Hematopoietic multipotent progenitor cell treated with erythropoietin and hydrocortisone succinate and interleukin-3 and kit ligand, for 15 days (in vitro differentiated cells): Measurements from ENCODE around the gene HJURP.
A peak's percentile ranks its signal among the peaks of the same experiment; 100 is the strongest.
"Not testable (repeated sequence)": the region's sequence is repeated elsewhere in the genome, so short reads cannot be mapped to it uniquely, and the experiment has no call there.

Source experiments
- DNase-seq: peaks from one replicate; pipeline ENCODE4 v3.0.0-alpha.2; 2015; ENCODE audit warnings: low spot score

Gene HJURP

GRCh38 chr2:233854241-233854981 is at the start of gene HJURP:
HJURP (minus strand) TSS chr2:233854535; CDS start chr2:233854500, 35 bp downstream.
- DNase-seq, result peak; percentile 95

DNA sequence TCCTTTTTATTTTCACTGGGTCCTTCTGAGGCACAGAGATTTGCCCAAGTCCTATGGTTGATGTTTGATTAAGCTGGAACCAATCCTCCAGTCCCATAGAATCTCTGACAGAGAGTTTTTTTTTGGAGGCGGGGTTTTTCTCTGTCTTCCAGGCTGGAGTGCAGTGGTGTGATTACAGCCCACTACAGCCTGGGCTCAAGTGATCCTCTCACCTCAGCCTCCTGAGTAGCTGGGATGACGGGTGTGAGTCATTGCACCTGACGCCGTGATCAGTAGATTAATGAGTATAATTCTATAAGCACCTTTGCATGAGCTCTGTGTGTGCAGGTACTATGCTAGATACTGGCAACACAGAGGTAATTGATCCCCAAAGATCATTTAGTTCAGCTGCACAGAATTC is 47.5 kb upstream of the HJURP start:
- no peak for DNase-seq

GRCh38 chr2:233901367-233901766 is 47.0 kb upstream of the HJURP start:
- DNase-seq, result no peak

DNA sequence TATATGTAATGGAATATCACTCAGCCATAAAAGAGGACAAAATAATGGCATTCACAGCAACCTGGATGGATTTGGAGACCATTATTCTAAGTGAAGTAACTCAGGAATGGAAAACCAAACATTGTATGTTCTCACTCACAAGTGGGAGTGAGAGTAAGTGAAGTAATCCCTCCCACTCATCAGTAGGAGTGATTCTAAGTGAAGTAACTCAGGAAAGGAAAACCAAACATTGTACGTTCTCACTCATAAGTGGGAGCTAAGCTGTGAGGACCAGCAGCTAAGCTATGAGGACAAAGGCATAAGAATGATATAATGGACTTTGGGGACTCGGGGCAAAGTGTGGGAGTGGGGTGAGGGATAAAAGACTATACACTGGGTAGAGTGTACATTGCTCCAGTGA is 41.9 kb upstream of the HJURP start:
- DNase-seq, result not testable (repeated sequence)

GRCh38 chr2:233892793-233893192 is 38.5 kb upstream of the HJURP start:
- no peak for DNase-seq

GRCh38 chr2:233882353-233882752 is 28.0 kb upstream of the HJURP start:
- DNase-seq, result no peak

- DNase-seq, result not testable (repeated sequence)
Measured at GRCh38 chr2:233872125-233872524, 17.8 kb upstream of the HJURP start.

- DNase-seq, result no peak
Measured at GRCh38 chr2:233871432-233871831, 17.1 kb upstream of the HJURP start.

GRCh38 chr2:233867993-233868532 is 13.7 kb upstream of the HJURP start, which contains the start of gene MSL3B:
MSL3B (minus strand) TSS chr2:233868386.
- DNase-seq, result peak; percentile 71

DNA sequence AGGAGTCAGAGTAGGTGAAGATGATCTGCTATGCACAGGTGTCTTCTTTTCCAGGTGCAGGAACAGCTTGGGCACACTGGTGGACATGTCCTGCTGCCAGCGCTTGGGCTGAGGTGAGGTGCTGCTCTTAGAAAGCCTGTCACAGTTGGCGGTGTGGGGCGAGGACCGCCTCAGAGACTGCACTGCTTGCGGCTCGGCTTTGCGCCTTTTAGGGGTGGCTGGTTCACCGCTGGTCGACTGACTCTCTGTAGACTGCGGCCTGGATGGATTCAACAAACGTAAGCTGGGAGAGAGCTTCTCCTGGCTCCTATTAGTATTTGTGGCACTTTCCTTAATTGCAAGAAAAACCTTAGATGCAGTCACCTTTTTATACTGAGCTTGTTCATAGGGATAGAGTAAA is 12.1 kb upstream of the HJURP start:
- no peak for DNase-seq

- no peak for DNase-seq
Measured at GRCh38 chr2:233865838-233866237, 11.5 kb upstream of the HJURP start.

DNA sequence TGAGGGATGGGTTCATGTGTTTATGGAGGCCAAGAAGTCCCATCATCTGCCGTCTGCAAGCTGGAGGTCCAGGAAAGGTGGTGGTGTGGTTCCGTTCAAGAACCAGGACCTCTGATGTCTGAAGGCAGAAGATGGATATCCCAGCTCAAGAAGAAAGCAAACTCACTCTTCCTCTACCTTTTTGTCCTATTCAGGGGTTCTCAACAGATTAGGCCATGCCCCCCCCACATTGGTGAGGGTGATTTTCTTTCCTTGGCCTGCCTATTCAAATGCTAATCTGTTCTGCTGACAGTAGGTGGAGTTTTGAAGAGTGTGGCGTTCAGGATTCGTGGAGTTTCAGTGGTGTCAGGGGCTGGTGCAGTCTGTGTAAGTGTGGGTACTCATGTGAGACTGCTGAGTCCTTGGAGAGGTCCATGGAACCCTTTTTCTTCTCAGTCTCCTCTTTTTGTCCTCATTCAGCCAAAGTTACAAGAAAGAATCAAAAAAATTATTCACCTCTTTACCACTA is 8.0 kb upstream of the HJURP start:
- no peak for DNase-seq

GRCh38 chr2:233858331-233858730 is 4.0 kb upstream of the HJURP start:
- DNase-seq, result no peak

DNA sequence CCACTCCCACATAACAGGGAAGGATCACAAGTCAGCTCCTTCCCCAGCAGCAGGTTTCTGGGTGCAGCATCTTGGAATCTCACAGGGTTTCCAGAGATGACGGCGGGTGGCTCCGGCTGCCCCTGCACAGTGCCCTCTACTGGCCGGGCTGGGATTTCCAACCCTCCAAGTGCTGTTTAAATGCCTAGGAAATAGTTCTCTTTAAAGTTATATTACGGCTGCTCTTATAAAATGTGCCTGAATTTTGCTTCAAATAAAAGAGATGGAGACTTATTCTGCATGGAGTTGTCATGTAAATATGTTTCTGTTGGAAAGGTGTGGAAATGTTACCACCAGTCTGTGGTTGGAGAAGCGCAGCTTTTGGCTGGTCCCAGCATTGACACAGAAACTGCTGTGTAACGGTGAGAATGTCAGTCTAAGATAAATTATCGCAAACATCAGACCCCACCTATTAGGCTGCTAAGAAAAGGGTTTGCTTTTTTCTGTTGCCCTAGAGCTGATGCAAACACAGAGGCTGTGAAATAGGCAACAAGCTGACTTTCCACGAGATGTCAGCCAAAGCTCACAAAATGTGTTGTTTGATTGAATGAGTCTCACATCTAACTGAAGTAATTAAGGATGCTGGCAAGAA is 3.3 kb upstream of the HJURP start:
- peak; percentile 87 for DNase-seq

DNA sequence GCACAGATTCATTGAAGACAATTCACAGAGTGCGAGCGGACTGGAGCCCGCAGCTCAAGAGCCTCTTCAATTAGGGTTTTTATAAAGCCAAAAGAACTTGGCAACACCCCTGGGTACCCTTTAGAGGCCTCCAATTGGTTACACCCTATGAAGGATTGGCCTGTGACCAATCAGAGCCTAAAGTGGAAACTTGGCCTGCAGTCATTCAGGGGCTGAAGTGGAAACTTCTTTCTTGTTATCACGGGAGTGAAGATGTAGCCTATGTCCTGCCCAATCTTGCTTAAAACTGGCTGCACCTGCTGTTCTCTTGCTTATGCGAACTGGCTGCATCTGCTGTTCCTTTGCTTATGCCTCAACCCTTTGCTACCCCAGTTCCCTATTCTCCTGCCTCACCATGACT is 1.8 kb upstream of the HJURP start:
- peak; percentile 91 for DNase-seq

- no peak for DNase-seq
Measured at GRCh38 chr2:233855345-233855744, 1.0 kb upstream of the HJURP start.

GRCh38 chr2:233853883-233854240 is 473 bp downstream of the HJURP start:
- DNase-seq, result no peak

DNA sequence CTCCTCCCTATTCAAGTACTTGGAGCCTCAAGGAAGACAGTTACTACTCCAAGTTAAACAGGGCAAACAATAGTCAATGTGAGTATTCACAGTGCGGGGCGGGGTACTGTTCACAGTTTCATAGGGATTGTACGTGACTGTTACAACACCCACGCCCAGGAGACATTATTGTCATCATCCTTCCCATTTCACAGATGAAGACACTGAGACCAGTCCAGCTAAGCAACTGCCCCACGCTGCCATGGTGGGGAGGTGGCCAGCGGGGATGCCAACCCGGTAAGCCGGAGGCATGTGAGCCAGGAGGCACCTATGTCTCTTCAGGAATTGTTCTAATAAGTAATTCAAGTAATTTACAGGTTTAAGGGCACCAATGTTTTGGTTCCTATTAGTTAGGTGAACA is 982 bp downstream of the HJURP start:
- DNase-seq, result peak; percentile 26

- DNase-seq, result peak; percentile 51
Measured at GRCh38 chr2:233852056-233852455, 2.3 kb downstream of the HJURP start.

DNA sequence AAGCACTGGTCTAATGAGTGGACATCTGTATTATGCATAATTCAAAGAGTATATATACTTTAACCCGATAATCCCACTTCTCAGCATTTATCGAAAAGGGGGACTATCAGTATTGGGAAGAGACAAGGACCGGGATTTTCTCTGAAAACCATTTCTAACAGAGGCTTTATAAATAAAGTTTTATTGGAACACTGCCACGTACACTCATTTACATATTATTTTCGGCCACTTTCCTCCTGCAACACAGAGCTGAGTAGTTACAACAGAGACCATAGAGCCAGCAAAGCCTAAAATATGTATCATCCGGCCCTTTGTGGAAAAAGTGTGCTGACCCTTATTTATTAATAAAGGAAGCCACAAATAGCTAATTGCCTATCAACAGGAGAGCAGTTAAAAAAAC is 3.2 kb downstream of the HJURP start:
- no peak for DNase-seq

GRCh38 chr2:233850745-233851144 is 3.6 kb downstream of the HJURP start:
- no peak for DNase-seq

DNA sequence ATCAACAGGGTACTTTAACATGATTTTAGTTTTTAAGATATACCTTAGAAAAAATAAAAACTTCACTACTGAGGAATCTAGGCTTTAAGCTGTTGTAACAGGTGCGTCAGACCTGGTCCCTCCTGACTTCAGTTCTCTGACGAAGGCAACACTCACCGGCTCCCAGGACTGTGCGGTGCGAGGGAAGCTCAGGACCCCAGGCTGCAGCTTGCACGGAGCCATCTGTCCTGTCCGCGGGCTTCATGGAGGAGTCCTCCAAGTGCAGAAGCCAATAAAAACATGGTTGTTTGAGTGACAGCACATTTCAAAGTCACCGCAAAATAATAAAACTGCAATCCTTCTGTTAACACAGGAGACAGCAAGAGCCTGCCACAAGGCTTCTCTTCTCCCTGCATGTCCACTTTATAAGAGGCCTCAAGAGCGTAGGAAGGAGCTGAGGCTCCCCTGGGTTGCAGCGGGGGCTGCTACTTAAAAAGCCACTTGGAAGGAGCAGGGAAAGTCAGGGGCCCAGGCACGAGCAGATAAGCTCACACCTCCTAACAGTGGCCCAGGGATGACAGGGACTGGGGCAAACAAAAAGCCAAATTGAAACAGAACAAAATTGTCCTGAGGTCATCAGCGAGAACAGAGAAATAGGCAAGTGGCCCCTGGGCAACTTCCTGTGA is 4.6 kb downstream of the HJURP start:
- no peak for DNase-seq

- DNase-seq, result no peak
Measured at GRCh38 chr2:233848276-233848675, 6.1 kb downstream of the HJURP start.
